ENCODE results near the gene UNC45B. TPM values are rescaled to one million over a fixed set of nuclear protein-coding genes. Genes with fewer than 3 reads are reported as not detected.

Gene UNC45B
- total RNA-seq, 1 donor from 2014 or later = 205 TPM

GRCh38 chr17:35185849-35186248 lies 38.2 kb downstream of the UNC45B start:
- Histone ChIP-seq H3K27ac (replicated peaks) (no peak overlapping the region), H3K4me1 (no peaks in the 10 kb centered on the region), H3K4me3 (no peak overlapping the region), H3K27me3 (ENCODE audit: low read depth) (no peaks in the 10 kb centered on the region), H3K36me3 (peaks cover 37% of the 10 kb centered on the region), H3K9me3 (replicated peaks) (no peaks in the 10 kb centered on the region)
- no peak for TF ChIP-seq CTCF (IDR thresholded peaks at IDR 0.05; ENCODE audit: borderline replicate concordance)
- intact Hi-C loops (cut with micrococcal nuclease) = no loop called here
- no peak for DNase-seq

- no peak for TF ChIP-seq CTCF (IDR thresholded peaks at IDR 0.05; ENCODE audit: borderline replicate concordance)
- intact Hi-C loops (cut with micrococcal nuclease) = no loop called here
These were observed 39.9 kb downstream of the UNC45B start for GRCh38 chr17:35187481-35187880.

GRCh38 chr17:35188111-35188510 lies 40.5 kb downstream of the UNC45B start:
- TF ChIP-seq CTCF (IDR thresholded peaks at IDR 0.05; ENCODE audit: borderline replicate concordance) = no peak
- no peak for DNase-seq
- Histone ChIP-seq H3K4me3 (no peak overlapping the region), H3K27ac (replicated peaks) (no peak overlapping the region), H3K27me3 (ENCODE audit: low read depth) (no peaks in the 10 kb centered on the region), H3K4me1 (no peaks in the 10 kb centered on the region), H3K9me3 (replicated peaks) (no peaks in the 10 kb centered on the region), H3K36me3 (peaks cover 25% of the 10 kb centered on the region)
- intact Hi-C loops (cut with micrococcal nuclease) = no loop called here

More at GRCh38 chr17:35187481-35187880, 39.9 kb downstream of the UNC45B start:
- Histone ChIP-seq H3K27ac (replicated peaks) (no peak overlapping the region), H3K4me1 (no peaks in the 10 kb centered on the region), H3K4me3 (no peak overlapping the region), H3K9me3 (replicated peaks) (no peaks in the 10 kb centered on the region), H3K27me3 (ENCODE audit: low read depth) (no peaks in the 10 kb centered on the region), H3K36me3 (peaks cover 31% of the 10 kb centered on the region)
- no peak for DNase-seq

- no peaks in the 10 kb centered on the region for H3K9me3 ChIP-seq (replicated peaks)
- no peak for DNase-seq
- TF ChIP-seq CTCF (IDR thresholded peaks at IDR 0.05; ENCODE audit: borderline replicate concordance) = no peak
- no peak overlapping the region for H3K27ac ChIP-seq (replicated peaks)
- no peak overlapping the region for H3K4me3 ChIP-seq
- H3K4me1 ChIP-seq = no peaks in the 10 kb centered on the region
- intact Hi-C loops (cut with micrococcal nuclease) = no loop called here
- no peaks in the 10 kb centered on the region for H3K27me3 ChIP-seq (ENCODE audit: low read depth)
- H3K36me3 ChIP-seq = peaks cover 22% of the 10 kb centered on the region
These were observed 41.7 kb downstream of the UNC45B start for GRCh38 chr17:35189291-35189690.

- no peak overlapping the region for H3K4me3 ChIP-seq
- no peaks in the 10 kb centered on the region for H3K4me1 ChIP-seq
- no peak for DNase-seq
- intact Hi-C loops (cut with micrococcal nuclease) = no loop called here
- no peaks in the 10 kb centered on the region for H3K9me3 ChIP-seq (replicated peaks)
- no peak overlapping the region for H3K27ac ChIP-seq (replicated peaks)
- no peaks in the 10 kb centered on the region for H3K27me3 ChIP-seq (ENCODE audit: low read depth)
- peaks cover 17% of the 10 kb centered on the region for H3K36me3 ChIP-seq
- no peak for TF ChIP-seq CTCF (IDR thresholded peaks at IDR 0.05; ENCODE audit: borderline replicate concordance)
These were observed 43.5 kb downstream of the UNC45B start for GRCh38 chr17:35191001-35191695.
